GM19395 (cell line): Measurements from ENCODE around the gene MAP7D1.
"Not testable (repeated sequence)": the region's sequence is repeated elsewhere in the genome, so short reads cannot be mapped to it uniquely, and the experiment has no call there.

ENCODE experiments used
- ATAC-seq: cut with Tn5 transposase; IDR thresholded peaks from one replicate; pipeline ENCODE4 v1.9.1; 2021; ENCODE audit warnings: mild to moderate bottlenecking, moderate library complexity; ENCODE audit not compliant: unreplicated experiment

MAP7D1 gene

GRCh38 chr1:36151134-36151844 is 4.7 kb upstream of the MAP7D1 start:
- ATAC-seq = no peak

GRCh38 chr1:36151845-36152203 is 4.1 kb upstream of the MAP7D1 start:
- no peak for ATAC-seq

- no peak for ATAC-seq
These were observed 2.5 kb upstream of the MAP7D1 start for GRCh38 chr1:36153476-36153875.

GRCh38 chr1:36154335-36154734 is 1.6 kb upstream of the MAP7D1 start:
- ATAC-seq = no peak

- no peak for ATAC-seq
These were observed 1.1 kb upstream of the MAP7D1 start for GRCh38 chr1:36154765-36155407.

- ATAC-seq = peak; percentile 33
These were observed 562 bp downstream of the MAP7D1 start for GRCh38 chr1:36156329-36157114.

- no peak for ATAC-seq
These were observed 1.3 kb downstream of the MAP7D1 start for GRCh38 chr1:36157115-36157903.

- no peak for ATAC-seq
These were observed 2.2 kb downstream of the MAP7D1 start for GRCh38 chr1:36157973-36158826.

GRCh38 chr1:36158827-36159252 is 2.9 kb downstream of the MAP7D1 start:
- not testable (repeated sequence) for ATAC-seq

- ATAC-seq = no peak
These were observed 3.8 kb downstream of the MAP7D1 start for GRCh38 chr1:36159614-36160387.

GRCh38 chr1:36160388-36160948 is 4.5 kb downstream of the MAP7D1 start:
- no peak for ATAC-seq

- ATAC-seq = no peak
These were observed 5.1 kb downstream of the MAP7D1 start for GRCh38 chr1:36160949-36161485.

- no peak for ATAC-seq
These were observed 5.9 kb downstream of the MAP7D1 start for GRCh38 chr1:36161641-36162531.

GRCh38 chr1:36162680-36163239 is 6.8 kb downstream of the MAP7D1 start:
- no peak for ATAC-seq

- ATAC-seq = no peak
These were observed 7.5 kb downstream of the MAP7D1 start for GRCh38 chr1:36163426-36163825.

- ATAC-seq = no peak
These were observed 8.4 kb downstream of the MAP7D1 start for GRCh38 chr1:36164361-36164760.

- ATAC-seq = no peak
These were observed 9.2 kb downstream of the MAP7D1 start for GRCh38 chr1:36165145-36165544.
